ENCODE measurements around the gene FAM184A. TPM values are rescaled to one million over a fixed set of nuclear protein-coding genes. Genes with fewer than 3 reads are reported as not detected.

FAM184A gene
- total RNA-seq, 1 experiment from 2014 or later = 13.3 TPM

DNA sequence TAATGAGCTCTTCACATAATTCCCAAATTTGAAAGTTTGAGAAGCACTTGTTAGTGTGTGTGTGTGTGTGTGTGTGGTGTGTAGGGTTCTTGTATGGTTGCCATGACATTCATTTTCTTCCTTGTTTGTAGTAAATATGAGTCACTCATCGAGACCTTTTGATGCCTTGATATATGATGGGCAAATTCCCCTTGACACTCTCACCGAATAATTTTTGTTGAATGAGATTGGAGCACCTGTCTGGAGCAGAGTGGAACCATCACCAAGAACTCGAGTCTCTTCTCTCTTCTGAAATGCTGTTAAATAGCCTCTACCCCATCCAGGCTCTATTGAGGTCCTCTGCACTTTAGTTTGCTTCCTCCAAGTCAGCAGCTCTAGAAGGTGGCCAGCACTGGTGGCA lies 29.6 kb upstream of the FAM184A start (continued):
- TF ChIP-seq PREB (CRISPR knock-in tag; IDR thresholded peaks at IDR 0.05; ENCODE audit: borderline replicate concordance) = no peak
- TF ChIP-seq ZNF396 (CRISPR knock-in tag; IDR thresholded peaks at IDR 0.05; ENCODE audit: borderline replicate concordance) = no peak
- no peak for TF ChIP-seq JUN (CRISPR knock-in tag; IDR thresholded peaks at IDR 0.05)
- no peak for TF ChIP-seq ZNF671 (CRISPR knock-in tag; IDR thresholded peaks at IDR 0.05)
- TF ChIP-seq NR3C1 (CRISPR knock-in tag; conservative IDR thresholded peaks at IDR 0.05; ENCODE audit: low read depth) = no peak

- POLR2A ChIA-PET = no interaction called here
- no peak overlapping the region for H3K27ac Mint-ChIP-seq
- no peak overlapping the region for H3K4me3 Mint-ChIP-seq
- peaks cover 9% of the 10 kb centered on the region for H3K9me3 Mint-ChIP-seq
- peaks cover 3% of the 10 kb centered on the region; the same call in 1 of the 2 replicates for H3K36me3 Mint-ChIP-seq
- TF ChIP-seq, protein P1, sequence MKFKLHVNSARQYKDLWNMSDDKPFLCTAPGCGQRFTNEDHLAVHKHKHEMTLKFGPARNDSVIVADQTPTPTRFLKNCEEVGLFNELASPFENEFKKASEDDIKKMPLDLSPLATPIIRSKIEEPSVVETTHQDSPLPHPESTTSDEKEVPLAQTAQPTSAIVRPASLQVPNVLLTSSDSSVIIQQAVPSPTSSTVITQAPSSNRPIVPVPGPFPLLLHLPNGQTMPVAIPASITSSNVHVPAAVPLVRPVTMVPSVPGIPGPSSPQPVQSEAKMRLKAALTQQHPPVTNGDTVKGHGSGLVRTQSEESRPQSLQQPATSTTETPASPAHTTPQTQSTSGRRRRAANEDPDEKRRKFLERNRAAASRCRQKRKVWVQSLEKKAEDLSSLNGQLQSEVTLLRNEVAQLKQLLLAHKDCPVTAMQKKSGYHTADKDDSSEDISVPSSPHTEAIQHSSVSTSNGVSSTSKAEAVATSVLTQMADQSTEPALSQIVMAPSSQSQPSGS (CRISPR knock-in tag; IDR thresholded peaks at IDR 0.05; ENCODE audit: borderline replicate concordance, low read depth) = no peak
- TF ChIP-seq JUN (CRISPR knock-in tag; IDR thresholded peaks at IDR 0.05) = no peak
- TF ChIP-seq PREB (CRISPR knock-in tag; IDR thresholded peaks at IDR 0.05; ENCODE audit: borderline replicate concordance) = no peak
- no peak for TF ChIP-seq ZMAT4 (CRISPR knock-in tag; IDR thresholded peaks at IDR 0.05)
- no peak for TF ChIP-seq OVOL2 (CRISPR knock-in tag; IDR thresholded peaks at IDR 0.05; ENCODE audit: borderline replicate concordance)
- no peak for TF ChIP-seq TEAD1 (CRISPR knock-in tag; IDR thresholded peaks at IDR 0.05)
- no peak for TF ChIP-seq ZNF232 (CRISPR knock-in tag; IDR thresholded peaks at IDR 0.05)
- no peak for TF ChIP-seq SMAD3 (CRISPR knock-in tag; IDR thresholded peaks at IDR 0.05; ENCODE audit: borderline replicate concordance)
- TF ChIP-seq, protein P2, sequence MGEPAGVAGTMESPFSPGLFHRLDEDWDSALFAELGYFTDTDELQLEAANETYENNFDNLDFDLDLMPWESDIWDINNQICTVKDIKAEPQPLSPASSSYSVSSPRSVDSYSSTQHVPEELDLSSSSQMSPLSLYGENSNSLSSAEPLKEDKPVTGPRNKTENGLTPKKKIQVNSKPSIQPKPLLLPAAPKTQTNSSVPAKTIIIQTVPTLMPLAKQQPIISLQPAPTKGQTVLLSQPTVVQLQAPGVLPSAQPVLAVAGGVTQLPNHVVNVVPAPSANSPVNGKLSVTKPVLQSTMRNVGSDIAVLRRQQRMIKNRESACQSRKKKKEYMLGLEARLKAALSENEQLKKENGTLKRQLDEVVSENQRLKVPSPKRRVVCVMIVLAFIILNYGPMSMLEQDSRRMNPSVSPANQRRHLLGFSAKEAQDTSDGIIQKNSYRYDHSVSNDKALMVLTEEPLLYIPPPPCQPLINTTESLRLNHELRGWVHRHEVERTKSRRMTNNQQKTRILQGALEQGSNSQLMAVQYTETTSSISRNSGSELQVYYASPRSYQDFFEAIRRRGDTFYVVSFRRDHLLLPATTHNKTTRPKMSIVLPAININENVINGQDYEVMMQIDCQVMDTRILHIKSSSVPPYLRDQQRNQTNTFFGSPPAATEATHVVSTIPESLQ (CRISPR knock-in tag; IDR thresholded peaks at IDR 0.05) = no peak
- no peak for TF ChIP-seq JAZF1 (CRISPR knock-in tag; IDR thresholded peaks at IDR 0.05)
- TF ChIP-seq ETV6 (CRISPR knock-in tag; IDR thresholded peaks at IDR 0.05) = no peak
- TF ChIP-seq FOXK1 (CRISPR knock-in tag; IDR thresholded peaks at IDR 0.05) = no peak
- TF ChIP-seq RORB (CRISPR knock-in tag; IDR thresholded peaks at IDR 0.05) = no peak
- TF ChIP-seq, protein P3, sequence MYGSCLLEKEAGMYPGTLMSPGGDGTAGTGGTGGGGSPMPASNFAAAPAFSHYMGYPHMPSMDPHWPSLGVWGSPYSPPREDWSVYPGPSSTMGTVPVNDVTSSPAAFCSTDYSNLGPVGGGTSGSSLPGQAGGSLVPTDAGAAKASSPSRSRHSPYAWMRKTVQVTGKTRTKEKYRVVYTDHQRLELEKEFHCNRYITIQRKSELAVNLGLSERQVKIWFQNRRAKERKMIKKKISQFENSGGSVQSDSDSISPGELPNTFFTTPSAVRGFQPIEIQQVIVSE (CRISPR knock-in tag; IDR thresholded peaks at IDR 0.05; ENCODE audit: borderline replicate concordance) = no peak
- ATAC-seq (no peak), DNase-seq (ENCODE audit: low spot score) (no peak)
- no peaks in the 10 kb centered on the region for H3K27me3 Mint-ChIP-seq (ENCODE audit: low read depth)
- H3K4me1 Mint-ChIP-seq = peaks cover 6% of the 10 kb centered on the region
- CTCF ChIA-PET = no interaction called here
Measured at GRCh38 chr6:119105282-119105681, 26.8 kb upstream of the FAM184A start.

GRCh38 chr6:119102901-119103300 lies 24.4 kb upstream of the FAM184A start:
- CTCF ChIA-PET = interaction anchor here (0.6 to 1.3 kb wide), 3 partner anchors 26 to 364 kb away, joined by 3 to 5 read pairs (median 3); no protein-coding TSS in a partner anchor
- POLR2A ChIA-PET = interaction anchor here (0.6 kb wide), 2 partner anchors 24 to 810 kb away, joined by 4 to 5 read pairs; no protein-coding TSS in a partner anchor
- Mint-ChIP-seq H3K4me1 (no peaks in the 10 kb centered on the region), H3K27me3 (ENCODE audit: low read depth) (no peaks in the 10 kb centered on the region), H3K9me3 (peaks cover 9% of the 10 kb centered on the region), H3K36me3 (peaks cover 3% of the 10 kb centered on the region; the same call in 1 of the 2 replicates), H3K27ac (no peak overlapping the region), H3K4me3 (no peak overlapping the region)
- ATAC-seq = no peak
- no peak for DNase-seq (ENCODE audit: low spot score)
- TF ChIP-seq, protein P4, sequence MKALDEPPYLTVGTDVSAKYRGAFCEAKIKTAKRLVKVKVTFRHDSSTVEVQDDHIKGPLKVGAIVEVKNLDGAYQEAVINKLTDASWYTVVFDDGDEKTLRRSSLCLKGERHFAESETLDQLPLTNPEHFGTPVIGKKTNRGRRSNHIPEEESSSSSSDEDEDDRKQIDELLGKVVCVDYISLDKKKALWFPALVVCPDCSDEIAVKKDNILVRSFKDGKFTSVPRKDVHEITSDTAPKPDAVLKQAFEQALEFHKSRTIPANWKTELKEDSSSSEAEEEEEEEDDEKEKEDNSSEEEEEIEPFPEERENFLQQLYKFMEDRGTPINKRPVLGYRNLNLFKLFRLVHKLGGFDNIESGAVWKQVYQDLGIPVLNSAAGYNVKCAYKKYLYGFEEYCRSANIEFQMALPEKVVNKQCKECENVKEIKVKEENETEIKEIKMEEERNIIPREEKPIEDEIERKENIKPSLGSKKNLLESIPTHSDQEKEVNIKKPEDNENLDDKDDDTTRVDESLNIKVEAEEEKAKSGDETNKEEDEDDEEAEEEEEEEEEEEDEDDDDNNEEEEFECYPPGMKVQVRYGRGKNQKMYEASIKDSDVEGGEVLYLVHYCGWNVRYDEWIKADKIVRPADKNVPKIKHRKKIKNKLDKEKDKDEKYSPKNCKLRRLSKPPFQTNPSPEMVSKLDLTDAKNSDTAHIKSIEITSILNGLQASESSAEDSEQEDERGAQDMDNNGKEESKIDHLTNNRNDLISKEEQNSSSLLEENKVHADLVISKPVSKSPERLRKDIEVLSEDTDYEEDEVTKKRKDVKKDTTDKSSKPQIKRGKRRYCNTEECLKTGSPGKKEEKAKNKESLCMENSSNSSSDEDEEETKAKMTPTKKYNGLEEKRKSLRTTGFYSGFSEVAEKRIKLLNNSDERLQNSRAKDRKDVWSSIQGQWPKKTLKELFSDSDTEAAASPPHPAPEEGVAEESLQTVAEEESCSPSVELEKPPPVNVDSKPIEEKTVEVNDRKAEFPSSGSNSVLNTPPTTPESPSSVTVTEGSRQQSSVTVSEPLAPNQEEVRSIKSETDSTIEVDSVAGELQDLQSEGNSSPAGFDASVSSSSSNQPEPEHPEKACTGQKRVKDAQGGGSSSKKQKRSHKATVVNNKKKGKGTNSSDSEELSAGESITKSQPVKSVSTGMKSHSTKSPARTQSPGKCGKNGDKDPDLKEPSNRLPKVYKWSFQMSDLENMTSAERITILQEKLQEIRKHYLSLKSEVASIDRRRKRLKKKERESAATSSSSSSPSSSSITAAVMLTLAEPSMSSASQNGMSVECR (CRISPR knock-in tag; IDR thresholded peaks at IDR 0.05; ENCODE audit: borderline replicate concordance) = no peak
- TF ChIP-seq ZBTB21 (CRISPR knock-in tag; IDR thresholded peaks at IDR 0.05; ENCODE audit: borderline replicate concordance) = no peak
- TF ChIP-seq E2F5 (CRISPR knock-in tag; IDR thresholded peaks at IDR 0.05) = no peak
- no peak for TF ChIP-seq ZNF671 (CRISPR knock-in tag; IDR thresholded peaks at IDR 0.05)
- TF ChIP-seq NR3C1 (CRISPR knock-in tag; conservative IDR thresholded peaks at IDR 0.05; ENCODE audit: low read depth) = no peak

Measured in WTC11 (cell line).